Muscle layer of colon (tissue), 2 donors: ENCODE results near the gene NPAS3.

Experiments
- H3K27ac ChIP-seq: one replicate; pipeline ENCODE4 v1.7.0; 2013; ENCODE audit warnings: low read depth, mild to moderate bottlenecking, low read length, moderate library complexity
- H3K27me3 ChIP-seq, 2 donors: one replicate each; pipeline ENCODE4 v1.7.0; 2013; ENCODE audit warnings: low read length in 2 of 2, mild to moderate bottlenecking in 2 of 2; ENCODE audit not compliant: insufficient read depth in 2 of 2, control insufficient read depth in 1 of 2
- H3K36me3 ChIP-seq: one replicate; pipeline ENCODE4 v1.7.0; 2013; ENCODE audit warnings: mild to moderate bottlenecking, low read length; ENCODE audit not compliant: insufficient read depth
- H3K4me1 ChIP-seq: one replicate; pipeline ENCODE4 v1.7.0; 2013; ENCODE audit warnings: mild to moderate bottlenecking, low read length; ENCODE audit not compliant: insufficient read depth
- H3K4me3 ChIP-seq, 2 donors: one replicate each; pipeline ENCODE4 v1.7.0; 2013; ENCODE audit warnings: low read length in 2 of 2, low read depth in 1 of 2, mild to moderate bottlenecking in 1 of 2, moderate library complexity in 1 of 2
- H3K9ac ChIP-seq: one replicate; pipeline ENCODE4 v1.7.0; 2013; ENCODE audit warnings: low read length
- H3K9me3 ChIP-seq: one replicate; pipeline ENCODE4 v1.7.0; 2013; ENCODE audit warnings: mild to moderate bottlenecking, low read length
- donor health status: abdominal sarcoma.
- donor health status: Adenocarcinoma of cecum.

NPAS3 gene

GRCh38 chr14:33800735-33801163 lies 862.1 kb downstream of the NPAS3 start:
- no peaks in the 10 kb centered on the region for H3K9me3 ChIP-seq
- no peak overlapping the region for H3K9ac ChIP-seq
- no peak overlapping the region for H3K27ac ChIP-seq
- no peaks in the 10 kb centered on the region for H3K4me1 ChIP-seq
- H3K27me3 ChIP-seq, result peaks cover 0 to 17% of the 10 kb centered on the region in 2 donors
- no peak overlapping the region for H3K4me3 ChIP-seq
- no peaks in the 10 kb centered on the region for H3K36me3 ChIP-seq

GRCh38 chr14:33802737-33803136 lies 864.1 kb downstream of the NPAS3 start:
- Histone ChIP-seq H3K4me3 (no peak overlapping the region), H3K27ac (no peak overlapping the region), H3K9ac (no peak overlapping the region), H3K4me1 (no peaks in the 10 kb centered on the region), H3K36me3 (no peaks in the 10 kb centered on the region), H3K27me3 (peaks cover 0 to 17% of the 10 kb centered on the region in 2 donors), H3K9me3 (no peaks in the 10 kb centered on the region)

GRCh38 chr14:33805593-33805992 lies 866.9 kb downstream of the NPAS3 start:
- Histone ChIP-seq H3K36me3 (no peaks in the 10 kb centered on the region), H3K9ac (no peak overlapping the region), H3K4me3 (no peak overlapping the region), H3K4me1 (no peaks in the 10 kb centered on the region), H3K27ac (no peak overlapping the region), H3K9me3 (no peaks in the 10 kb centered on the region), H3K27me3 (peaks cover 0 to 8% of the 10 kb centered on the region in 2 donors)

GRCh38 chr14:33806905-33807304 lies 868.2 kb downstream of the NPAS3 start:
- Histone ChIP-seq H3K9me3 (no peaks in the 10 kb centered on the region), H3K36me3 (no peaks in the 10 kb centered on the region), H3K27ac (no peak overlapping the region), H3K4me3 (no peak overlapping the region), H3K4me1 (no peaks in the 10 kb centered on the region), H3K27me3 (no peaks in the 10 kb centered on the region), H3K9ac (no peak overlapping the region)

- Histone ChIP-seq H3K27ac (no peak overlapping the region), H3K27me3 (no peaks in the 10 kb centered on the region), H3K9me3 (no peaks in the 10 kb centered on the region), H3K4me1 (no peaks in the 10 kb centered on the region), H3K9ac (no peak overlapping the region), H3K36me3 (no peaks in the 10 kb centered on the region), H3K4me3 (no peak overlapping the region)
Observed at GRCh38 chr14:33808187-33808586, 869.5 kb downstream of the NPAS3 start.

GRCh38 chr14:33809396-33809981 lies 870.8 kb downstream of the NPAS3 start:
- H3K4me1 ChIP-seq, result no peaks in the 10 kb centered on the region
- no peak overlapping the region for H3K4me3 ChIP-seq
- no peaks in the 10 kb centered on the region for H3K27me3 ChIP-seq
- H3K27ac ChIP-seq, result no peak overlapping the region
- no peaks in the 10 kb centered on the region for H3K36me3 ChIP-seq
- no peak overlapping the region for H3K9ac ChIP-seq
- no peaks in the 10 kb centered on the region for H3K9me3 ChIP-seq

- Histone ChIP-seq H3K4me1 (no peaks in the 10 kb centered on the region), H3K9ac (no peak overlapping the region), H3K4me3 (no peak overlapping the region), H3K36me3 (no peaks in the 10 kb centered on the region), H3K9me3 (no peaks in the 10 kb centered on the region), H3K27ac (no peak overlapping the region), H3K27me3 (no peaks in the 10 kb centered on the region)
Observed at GRCh38 chr14:33810308-33810707, 871.6 kb downstream of the NPAS3 start.

- Histone ChIP-seq H3K4me1 (no peaks in the 10 kb centered on the region), H3K36me3 (no peaks in the 10 kb centered on the region), H3K27me3 (no peaks in the 10 kb centered on the region), H3K9ac (no peak overlapping the region), H3K4me3 (no peak overlapping the region), H3K27ac (no peak overlapping the region), H3K9me3 (no peaks in the 10 kb centered on the region)
Observed at GRCh38 chr14:33811721-33812120, 873.0 kb downstream of the NPAS3 start.

- H3K36me3 ChIP-seq, result no peaks in the 10 kb centered on the region
- H3K4me3 ChIP-seq, result no peak overlapping the region
- no peaks in the 10 kb centered on the region for H3K27me3 ChIP-seq
- H3K9ac ChIP-seq, result no peak overlapping the region
- H3K9me3 ChIP-seq, result no peaks in the 10 kb centered on the region
- H3K27ac ChIP-seq, result no peak overlapping the region
- H3K4me1 ChIP-seq, result no peaks in the 10 kb centered on the region
Observed at GRCh38 chr14:33812181-33812580, 873.5 kb downstream of the NPAS3 start.

- Histone ChIP-seq H3K4me1 (no peaks in the 10 kb centered on the region), H3K27ac (no peak overlapping the region), H3K36me3 (no peaks in the 10 kb centered on the region), H3K27me3 (no peaks in the 10 kb centered on the region), H3K4me3 (no peak overlapping the region), H3K9ac (no peak overlapping the region), H3K9me3 (no peaks in the 10 kb centered on the region)
Observed at GRCh38 chr14:33812601-33813000, 873.9 kb downstream of the NPAS3 start.

- Histone ChIP-seq H3K27me3 (no peaks in the 10 kb centered on the region), H3K9ac (no peak overlapping the region), H3K4me1 (no peaks in the 10 kb centered on the region), H3K4me3 (no peak overlapping the region), H3K36me3 (no peaks in the 10 kb centered on the region), H3K27ac (no peak overlapping the region), H3K9me3 (no peaks in the 10 kb centered on the region)
Observed at GRCh38 chr14:33814010-33814409, 875.3 kb downstream of the NPAS3 start.

GRCh38 chr14:33833706-33834465 lies 895.2 kb downstream of the NPAS3 start:
- Histone ChIP-seq H3K9ac (no peak overlapping the region), H3K36me3 (no peaks in the 10 kb centered on the region), H3K27ac (no peak overlapping the region), H3K27me3 (no peaks in the 10 kb centered on the region), H3K4me3 (no peak overlapping the region), H3K4me1 (no peaks in the 10 kb centered on the region), H3K9me3 (no peaks in the 10 kb centered on the region)
